Stimulated activated CD4-positive, alpha-beta T cell treated with anti-CD3 and anti-CD28 coated beads, Interleukin-4, amount 100 ng/mL, for 24 hours (primary cell): Measurements from ENCODE around the gene AFDN.

Experiments used
- DNase-seq: peaks from one replicate; pipeline ENCODE4 v3.0.0-alpha.2; 2020

AFDN gene, protein sequence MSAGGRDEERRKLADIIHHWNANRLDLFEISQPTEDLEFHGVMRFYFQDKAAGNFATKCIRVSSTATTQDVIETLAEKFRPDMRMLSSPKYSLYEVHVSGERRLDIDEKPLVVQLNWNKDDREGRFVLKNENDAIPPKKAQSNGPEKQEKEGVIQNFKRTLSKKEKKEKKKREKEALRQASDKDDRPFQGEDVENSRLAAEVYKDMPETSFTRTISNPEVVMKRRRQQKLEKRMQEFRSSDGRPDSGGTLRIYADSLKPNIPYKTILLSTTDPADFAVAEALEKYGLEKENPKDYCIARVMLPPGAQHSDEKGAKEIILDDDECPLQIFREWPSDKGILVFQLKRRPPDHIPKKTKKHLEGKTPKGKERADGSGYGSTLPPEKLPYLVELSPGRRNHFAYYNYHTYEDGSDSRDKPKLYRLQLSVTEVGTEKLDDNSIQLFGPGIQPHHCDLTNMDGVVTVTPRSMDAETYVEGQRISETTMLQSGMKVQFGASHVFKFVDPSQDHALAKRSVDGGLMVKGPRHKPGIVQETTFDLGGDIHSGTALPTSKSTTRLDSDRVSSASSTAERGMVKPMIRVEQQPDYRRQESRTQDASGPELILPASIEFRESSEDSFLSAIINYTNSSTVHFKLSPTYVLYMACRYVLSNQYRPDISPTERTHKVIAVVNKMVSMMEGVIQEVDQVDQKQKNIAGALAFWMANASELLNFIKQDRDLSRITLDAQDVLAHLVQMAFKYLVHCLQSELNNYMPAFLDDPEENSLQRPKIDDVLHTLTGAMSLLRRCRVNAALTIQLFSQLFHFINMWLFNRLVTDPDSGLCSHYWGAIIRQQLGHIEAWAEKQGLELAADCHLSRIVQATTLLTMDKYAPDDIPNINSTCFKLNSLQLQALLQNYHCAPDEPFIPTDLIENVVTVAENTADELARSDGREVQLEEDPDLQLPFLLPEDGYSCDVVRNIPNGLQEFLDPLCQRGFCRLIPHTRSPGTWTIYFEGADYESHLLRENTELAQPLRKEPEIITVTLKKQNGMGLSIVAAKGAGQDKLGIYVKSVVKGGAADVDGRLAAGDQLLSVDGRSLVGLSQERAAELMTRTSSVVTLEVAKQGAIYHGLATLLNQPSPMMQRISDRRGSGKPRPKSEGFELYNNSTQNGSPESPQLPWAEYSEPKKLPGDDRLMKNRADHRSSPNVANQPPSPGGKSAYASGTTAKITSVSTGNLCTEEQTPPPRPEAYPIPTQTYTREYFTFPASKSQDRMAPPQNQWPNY (N-terminal part only)

GRCh38 chr6:167826896-167827582, at the start of gene AFDN:
AFDN (plus strand) TSS chr6:167826911; CDS start chr6:167827133, 222 bp downstream.
- no peak for DNase-seq

DNA sequence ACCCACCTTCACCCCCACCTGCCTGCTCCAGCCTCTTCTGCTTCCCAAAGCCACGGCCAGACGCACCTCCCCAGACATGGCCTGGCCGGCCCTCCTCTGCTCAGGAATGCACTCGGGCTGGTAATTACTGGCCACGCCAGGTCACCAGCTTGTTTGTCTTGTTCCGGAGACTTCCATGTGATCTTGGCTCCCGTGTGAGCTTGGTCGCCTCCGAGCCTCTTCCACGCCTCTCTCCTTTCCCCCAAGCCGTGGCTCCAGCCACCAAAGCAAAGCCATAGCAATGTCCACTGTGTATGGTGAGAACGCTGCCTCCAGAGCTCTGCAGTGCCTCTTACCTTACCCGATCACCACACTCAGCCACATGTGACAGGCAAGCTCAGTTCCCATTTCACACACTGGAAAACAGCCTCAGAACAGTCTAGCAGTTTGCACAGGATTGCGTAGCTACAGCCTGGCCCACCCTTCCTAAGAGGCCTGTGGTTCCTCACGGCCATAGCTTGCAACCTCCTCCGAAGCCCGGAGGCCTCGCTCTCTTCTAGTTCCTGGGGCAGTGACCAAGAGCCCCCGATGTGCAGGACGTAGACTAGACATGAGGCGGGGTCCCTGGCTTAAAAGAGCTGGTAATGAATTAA, 48.1 kb upstream of the AFDN start:
- DNase-seq = no peak

DNA sequence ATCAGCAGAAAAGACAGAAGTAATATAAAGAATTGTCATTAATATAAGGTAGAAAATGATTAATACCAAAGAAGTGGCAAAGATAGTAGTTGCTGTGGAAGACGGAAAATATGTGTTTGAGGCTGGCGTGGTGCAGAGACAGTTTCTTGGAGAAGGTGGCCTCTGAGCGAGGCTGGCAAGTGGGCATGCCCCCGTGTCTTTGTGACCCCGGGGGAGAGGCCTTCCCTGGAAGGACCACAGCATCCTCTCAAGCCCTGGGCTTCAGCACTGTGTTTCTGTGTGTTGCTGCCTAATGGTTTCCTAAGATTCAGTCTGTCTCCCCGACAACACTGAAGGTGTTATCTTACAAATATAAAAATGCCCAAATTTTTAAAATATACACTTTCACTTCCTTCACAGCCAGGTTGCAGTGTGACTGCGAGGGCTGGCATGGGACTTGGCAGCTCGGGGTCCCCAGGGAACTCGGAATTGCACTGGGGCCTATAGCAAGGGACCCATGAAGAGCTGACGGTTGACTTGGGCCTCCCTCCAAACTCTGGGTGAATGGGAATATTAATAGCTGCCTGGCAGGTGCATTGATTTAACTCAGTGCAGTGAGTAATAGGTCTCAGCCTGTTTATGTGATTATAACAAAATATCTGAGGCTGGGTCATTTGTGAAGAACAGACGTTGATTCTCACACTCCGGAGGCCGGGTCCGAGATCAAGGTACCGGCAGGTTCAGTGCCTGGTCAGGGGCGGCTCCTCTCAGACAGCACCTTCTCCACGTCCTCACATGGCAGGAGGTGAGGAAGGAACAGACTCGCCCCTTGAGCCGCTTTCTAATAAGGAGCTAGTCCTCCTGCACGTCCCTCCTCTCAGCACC, 47.4 kb upstream of the AFDN start:
- DNase-seq = no peak

GRCh38 chr6:167779993-167780655, 46.6 kb upstream of the AFDN start:
- DNase-seq = no peak

GRCh38 chr6:167781066-167781767, 45.5 kb upstream of the AFDN start:
- no peak for DNase-seq

DNA sequence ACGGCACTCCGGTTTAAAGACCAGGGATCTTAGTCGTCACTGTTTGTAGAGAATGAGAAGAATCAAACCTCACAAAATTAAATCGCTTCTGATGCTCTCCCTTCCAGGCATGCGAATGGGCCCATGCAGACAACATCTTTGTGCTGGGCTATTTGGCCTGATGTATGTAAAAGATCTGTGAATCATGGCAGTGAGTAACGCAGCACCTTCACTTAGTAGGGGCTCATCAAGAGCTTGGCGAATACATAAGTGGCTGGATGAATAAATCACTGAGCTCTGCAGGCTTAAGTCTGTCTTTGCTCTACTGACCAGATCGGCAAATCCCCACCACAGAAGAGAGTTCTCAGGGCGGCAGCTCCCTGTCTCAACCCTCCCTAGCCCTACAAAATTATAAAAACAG, 44.8 kb upstream of the AFDN start:
- no peak for DNase-seq

GRCh38 chr6:167782698-167783517, 43.8 kb upstream of the AFDN start:
- DNase-seq = no peak

DNA sequence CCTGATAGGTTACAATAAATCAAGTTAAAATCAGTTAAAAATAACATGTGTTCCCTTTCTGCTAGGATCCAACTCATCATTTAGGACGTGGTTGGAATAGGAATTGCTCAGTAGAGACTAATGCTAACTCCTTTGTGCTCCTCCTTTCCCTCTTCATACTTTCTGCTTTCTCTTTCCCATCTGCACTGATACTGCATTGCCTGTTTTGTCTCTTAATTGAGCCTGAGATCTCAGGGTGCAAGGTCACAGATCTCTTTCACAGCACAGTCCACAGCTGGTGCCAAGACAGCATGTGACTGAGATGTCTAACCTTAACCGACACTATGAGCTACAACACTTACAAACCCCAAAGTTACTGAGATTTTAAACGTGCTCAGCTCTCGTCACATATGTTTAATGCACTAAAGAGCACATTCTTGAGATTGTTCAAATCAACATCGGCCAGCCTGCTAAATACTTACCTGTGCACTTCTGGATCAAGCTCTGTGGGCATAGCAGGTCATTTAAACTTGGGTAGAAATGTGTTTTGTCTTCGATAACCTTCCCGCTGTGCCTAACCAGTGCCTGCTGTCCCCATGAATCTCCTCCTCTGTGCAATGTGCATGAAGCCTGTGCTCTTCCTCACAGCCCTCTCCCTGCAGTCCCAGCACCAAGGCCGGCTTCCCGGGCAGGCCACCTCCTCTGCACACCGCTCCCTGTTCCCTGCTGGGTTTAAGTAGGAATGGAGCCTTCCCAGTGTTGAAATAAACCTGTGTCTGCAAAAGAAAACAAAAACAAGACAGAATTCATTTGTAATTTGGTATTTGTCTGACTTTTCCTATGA, 39.6 kb upstream of the AFDN start:
- no peak for DNase-seq

DNA sequence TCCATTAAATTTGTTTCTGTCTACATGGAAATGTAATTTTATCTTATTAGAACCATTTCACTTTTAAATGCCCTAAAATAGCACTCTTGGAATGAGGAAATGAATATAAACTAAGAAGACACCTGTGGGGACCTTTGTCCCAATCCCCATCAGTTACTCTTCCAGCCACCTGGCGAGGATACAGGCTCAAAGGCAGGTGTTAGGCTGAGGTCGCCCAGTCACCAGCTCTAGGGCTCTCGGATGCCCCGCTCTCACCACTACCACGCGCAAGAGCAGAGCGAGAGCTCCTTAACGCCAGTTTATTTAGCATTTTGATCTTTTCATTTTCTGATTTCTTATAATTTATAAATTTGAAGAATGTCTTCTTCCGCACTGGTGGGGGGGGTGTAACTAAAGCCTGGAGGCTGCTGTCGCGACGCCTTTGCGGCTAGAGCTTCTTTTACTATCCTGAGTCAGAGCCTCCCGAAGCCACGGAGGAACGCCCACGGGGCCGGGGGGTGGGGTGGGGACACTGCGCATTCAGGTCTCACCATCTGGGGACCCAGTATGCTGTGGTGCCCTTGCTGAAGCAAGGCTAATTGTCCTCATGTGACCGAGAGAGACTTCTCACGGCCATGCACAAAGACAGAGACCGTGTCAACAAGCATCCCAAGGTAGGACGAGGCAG, 38.7 kb upstream of the AFDN start:
- no peak for DNase-seq

DNA sequence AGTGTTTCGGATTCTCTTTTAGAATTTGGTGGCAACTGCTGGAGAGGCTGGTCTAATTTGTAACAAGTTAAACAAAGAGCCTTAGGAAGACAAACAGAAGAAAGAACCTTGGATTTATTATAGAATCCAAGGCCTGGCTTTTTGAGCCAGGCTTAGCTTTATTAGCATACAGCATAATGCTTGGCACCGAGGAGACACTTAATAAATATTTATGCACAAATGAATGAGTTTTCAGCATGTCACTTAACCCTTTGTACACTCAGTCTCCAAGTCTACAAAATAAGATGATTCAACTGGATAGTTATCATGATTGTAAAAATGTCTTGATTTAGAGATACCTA, 38.2 kb upstream of the AFDN start:
- DNase-seq = no peak

DNA sequence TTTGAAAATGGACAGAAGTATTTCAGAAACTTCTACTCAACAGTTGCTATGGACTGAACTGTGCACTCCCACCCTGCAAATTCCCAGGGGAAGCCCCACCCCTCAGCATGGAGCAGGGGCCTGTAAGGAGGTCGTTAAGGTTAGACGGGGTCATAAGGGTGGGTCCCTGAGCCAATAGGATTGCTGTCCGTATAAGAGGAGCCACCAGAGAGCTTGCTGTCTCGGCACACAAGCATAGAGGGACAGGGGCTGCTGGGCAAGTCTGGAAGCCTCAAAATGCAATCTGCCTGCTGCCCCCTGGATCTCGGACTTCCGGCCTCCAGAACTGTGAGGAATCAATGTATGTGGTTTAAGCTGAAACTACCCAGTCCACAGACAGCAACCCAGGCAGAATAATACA, 37.4 kb upstream of the AFDN start:
- no peak for DNase-seq

- DNase-seq = no peak
These were observed 35.5 kb upstream of the AFDN start for GRCh38 chr6:167791091-167791779.

- no peak for DNase-seq
These were observed 34.8 kb upstream of the AFDN start for GRCh38 chr6:167791780-167792478.

GRCh38 chr6:167793421-167793820, 33.3 kb upstream of the AFDN start:
- no peak for DNase-seq

GRCh38 chr6:167794161-167795157, 32.3 kb upstream of the AFDN start:
- DNase-seq = no peak
